Measurements from ENCODE around the gene CORO1C.

DNA sequence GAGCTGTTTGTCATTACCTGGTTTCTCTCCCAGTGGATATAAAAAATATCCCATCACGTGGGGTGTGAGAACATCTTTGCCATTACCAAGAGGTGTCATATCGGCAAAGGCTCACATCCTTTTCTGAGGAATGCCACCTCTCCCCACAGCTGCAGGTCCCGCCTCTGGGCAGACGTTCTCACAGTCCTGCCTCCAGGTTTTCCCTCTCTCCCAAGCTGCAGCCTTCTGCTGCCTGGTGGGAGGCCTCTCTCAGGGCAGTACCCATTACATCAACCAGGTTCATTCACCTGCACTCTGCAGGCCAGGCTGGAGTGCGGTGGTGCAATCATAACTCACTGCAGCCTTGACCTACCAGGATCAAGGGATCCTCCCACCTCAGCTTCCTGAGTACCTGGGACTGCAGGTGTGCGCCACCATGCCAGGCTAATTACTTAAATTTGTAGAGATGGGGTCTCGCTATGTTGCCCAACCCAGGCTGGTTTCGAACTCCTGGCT, 118.5 kb downstream of the CORO1C start:
- TF ChIP-seq CTCF (conservative IDR thresholded peaks at IDR 0.05; ENCODE audit: low read depth, low read length) (no peak), EZH2 (IDR thresholded peaks at IDR 0.05; ENCODE audit: borderline replicate concordance, low read depth, low read length, poor library complexity, severe bottlenecking) (no peak)
